K562 (cell line): ENCODE results near the gene SCN5A. TPM values are rescaled to one million over a fixed set of nuclear protein-coding genes. Genes with fewer than 3 reads are reported as not detected.

ENCODE experiments used
- ATAC-seq: fragments of 200-7000 bp; cut with Tn5 transposase; 3 replicates; pipeline ENCODE4 v1.9.1; 2020; ENCODE audit warnings: moderate library complexity
- BruUV-seq: library from RNA; stranded (reverse); fragments of 400-500 nt; replicated peaks from 2 replicates; lab custom pipeline; 2021; lab: Mats Ljungman, UMichigan
- CTCF ChIA-PET: fragments of 300-600 bp; formaldehyde crosslinking; extraction: SDS; loops from one replicate; lab custom pipeline; 2021; ENCODE audit warnings: low intra/inter-chr PET ratio; lab: Yijun Ruan, JAX
- POLR2A ChIA-PET: fragments of 300-600, 350-650 bp; sonication (Branson Sonifier 250); formaldehyde crosslinking; extraction: SDS; loops from one replicate; lab custom pipeline; 2021; ENCODE audit warnings: antibody characterized with exemption, inconsistent platforms; lab: Yijun Ruan, JAX
- DNase-seq, 4 experiments: peaks; one replicate each; pipeline versions ENCODE4 v3.0.0 to v3.0.0-alpha.2; 2011 to 2018; ENCODE audit warnings: low spot score in 3 of 4, mixed read lengths in 3 of 4; ENCODE audit errors: extremely low read depth in 1 of 4
- FAIRE-seq: peaks from 2 replicates; lab custom pipeline; 2011; peaks lifted over from hg19 to GRCh38; lab: Jason Lieb, UNC
- H2AFZ ChIP-seq: 2 replicates; pipeline ENCODE4 v1.6.0; 2011; ENCODE audit warnings: low read depth, low read length, control low read depth, inconsistent platforms
- H3K27ac ChIP-seq: fragments of 200-600 bp; 3 replicates; pipeline ENCODE4 v1.8.0; 2011; ENCODE audit warnings: low read depth, mild to moderate bottlenecking, control low read depth, inconsistent platforms, low read length, moderate library complexity, mixed read lengths; ENCODE audit errors: extremely low read depth
- H3K27me3 ChIP-seq, 2 experiments: fragments of 300-600 bp in 1 of 2; 2 replicates in 1 of 2; 3 replicates in 1 of 2; pipeline versions ENCODE4 v1.6.0 to v1.8.0; 2011; ENCODE audit warnings: inconsistent platforms in 2 of 2, low read length in 2 of 2, mild to moderate bottlenecking in 1 of 2, mixed read lengths in 1 of 2, moderate library complexity in 1 of 2; ENCODE audit not compliant: control insufficient read depth in 2 of 2, insufficient read depth in 2 of 2
- H3K36me3 ChIP-seq: fragments of 300-600 bp; 3 replicates; pipeline ENCODE4 v1.8.0; 2011; ENCODE audit warnings: mild to moderate bottlenecking, low read length, inconsistent platforms; ENCODE audit not compliant: control insufficient read depth, insufficient read depth
- H3K4me1 ChIP-seq, 2 experiments: fragments of 200-600 bp in 1 of 2; replicated peaks in 1 of 2; 2 replicates in 1 of 2; 3 replicates in 1 of 2; pipeline versions ENCODE4 v1.5.1 to v1.8.0; 2011; ENCODE audit warnings: inconsistent platforms in 2 of 2, low read length in 2 of 2, mild to moderate bottlenecking in 1 of 2, mixed read lengths in 1 of 2, moderate library complexity in 1 of 2; ENCODE audit not compliant: control insufficient read depth in 2 of 2, insufficient read depth in 2 of 2
- H3K4me2 ChIP-seq: 2 replicates; pipeline ENCODE4 v1.6.1; 2011; ENCODE audit warnings: low read length, control low read depth, inconsistent platforms, mixed read lengths; ENCODE audit not compliant: insufficient read depth
- H3K4me3 ChIP-seq: fragments of 200-600 bp; sonication (generic), shearing (Covaris generic); 2 replicates; pipeline ENCODE4 v1.5.1; 2016; ENCODE audit warnings: control low read depth, inconsistent platforms
- H3K79me2 ChIP-seq: fragments of 200-600 bp; 3 replicates; pipeline ENCODE4 v1.8.0; 2011; ENCODE audit warnings: low read length, inconsistent platforms; ENCODE audit not compliant: control insufficient read depth, insufficient read depth
- H3K9ac ChIP-seq, 2 experiments: 2 replicates each; pipeline versions ENCODE4 v1.6.0 to v1.6.1; 2011; ENCODE audit warnings: low read depth in 2 of 2, low read length in 2 of 2, control low read depth in 1 of 2, inconsistent platforms in 1 of 2, mild to moderate bottlenecking in 1 of 2, mixed read lengths in 1 of 2; ENCODE audit not compliant: insufficient read depth in 1 of 2
- H3K9me1 ChIP-seq: one replicate; pipeline ENCODE4 v1.6.0; 2011; ENCODE audit warnings: inconsistent platforms, mild to moderate bottlenecking, low read length, moderate library complexity; ENCODE audit not compliant: control insufficient read depth, insufficient read depth
- H3K9me3 ChIP-seq: replicated peaks from 2 replicates; pipeline ENCODE4 v1.5.1; 2011; ENCODE audit warnings: low read depth, low read length, inconsistent platforms; ENCODE audit not compliant: control insufficient read depth, insufficient read depth
- H4K20me1 ChIP-seq: replicated peaks from 2 replicates; pipeline ENCODE4 v1.6.1; 2011; ENCODE audit warnings: low read length, inconsistent platforms, mixed read lengths; ENCODE audit not compliant: control insufficient read depth, insufficient read depth
- GATAD2B ChIP-seq: fragments of 450-650 bp; IDR thresholded peaks from 2 replicates; pipeline ENCODE4 v1.6.1; 2017; ENCODE audit warnings: mild to moderate bottlenecking, borderline replicate concordance
- PHB ChIP-seq: fragments of 250-450 bp; sonication (Bioruptor Pico); IDR thresholded peaks from 2 replicates; pipeline ENCODE4 v1.5.0; 2021
- ZNF316 ChIP-seq: fragments of 450-650 bp; IDR thresholded peaks from 2 replicates; pipeline ENCODE4 v1.6.1; 2016
- ZNF384 ChIP-seq: IDR thresholded peaks from 2 replicates; pipeline ENCODE4 v1.6.1; 2012; ENCODE audit warnings: low read depth, low read length, improper control_type of control experiment
- ZNF696 ChIP-seq: fragments of 250-450 bp; sonication (Bioruptor Pico); conservative IDR thresholded peaks from 2 replicates; pipeline ENCODE4 v1.4.0; 2020; ENCODE audit warnings: mild to moderate bottlenecking, moderate library complexity
- WGBS: fragments of 100-300 bp; shearing (Covaris generic); methylation state at CpG from one replicate; pipeline ENCODE4 v1.1.6; 2016; ENCODE audit warnings: low coverage, mixed read lengths; ENCODE audit not compliant: insufficient coverage; ENCODE audit errors: missing lambda C conversion rate; 5-methylcytosine and 5-hydroxymethylcytosine counted together
- in situ Hi-C: fragments of 300-500 bp; cut with MboI; formaldehyde crosslinking; loops from 4 replicates; pipeline ENCODE4 v1.15.0; 2018; ENCODE audit warnings: inconsistent platforms, mixed read lengths
- intact Hi-C: fragments of 100-400 bp; cut with micrococcal nuclease; formaldehyde crosslinking; loops from 2 replicates; pipeline ENCODE4 v1.14.2; 2022
- polyA plus RNA-seq, 8 experiments: library from polyadenylated mRNA; depleted of rRNA in 4 of 8; stranded (reverse) in 5 of 8; unstranded in 3 of 8; fragments of >200 nt; fragmentation: Nextera tagmentation in 2 of 8; fragmentation: Illumina TruSeq in 1 of 8; extraction: Ambion mirVana in 2 of 8; extraction: Trizol in 1 of 8; gene quantifications; 2 replicates each; pipeline versions ENCODE4 v1.2.1 to v1.2.3, GENCODE V29; 2011 to 2014; ENCODE audit warnings: inconsistent platforms in 1 of 8, missing spikeins in 1 of 8
- total RNA-seq, 7 experiments: library from RNA; depleted of rRNA in 6 of 7; stranded (reverse); fragments of >200 nt in 6 of 7; fragmentation: Illumina TruSeq in 2 of 7; extraction: Trizol in 2 of 7; gene quantifications; 2 replicates each; pipeline versions ENCODE4 v1.2.1 to v1.2.3, GENCODE V29; 2011 to 2021; ENCODE audit warnings: low replicate concordance in 1 of 7
- TF ChIP-seq, protein P1 (sequence below): fragments of 200-800 bp; sonication (Bioruptor generic); IDR thresholded peaks from 2 replicates; pipeline ENCODE4 v1.6.1; 2017; ENCODE audit warnings: missing genetic modification characterization, missing compliant biosample characterization
- TF ChIP-seq, protein P2 (sequence below): sonication (generic); formaldehyde crosslinking; IDR thresholded peaks from 2 replicates; pipeline ENCODE4 v1.8.1; 2023; ENCODE audit warnings: mild to moderate bottlenecking, missing genetic modification reagents

SCN5A gene
- total and polyA plus RNA-seq, 9 of the 15 experiments (the other 6 are each of a cell fraction or from before 2014, with no cell fraction given) = 0.07 to 1.4 (median 0.21) TPM; not detected in 2

DNA sequence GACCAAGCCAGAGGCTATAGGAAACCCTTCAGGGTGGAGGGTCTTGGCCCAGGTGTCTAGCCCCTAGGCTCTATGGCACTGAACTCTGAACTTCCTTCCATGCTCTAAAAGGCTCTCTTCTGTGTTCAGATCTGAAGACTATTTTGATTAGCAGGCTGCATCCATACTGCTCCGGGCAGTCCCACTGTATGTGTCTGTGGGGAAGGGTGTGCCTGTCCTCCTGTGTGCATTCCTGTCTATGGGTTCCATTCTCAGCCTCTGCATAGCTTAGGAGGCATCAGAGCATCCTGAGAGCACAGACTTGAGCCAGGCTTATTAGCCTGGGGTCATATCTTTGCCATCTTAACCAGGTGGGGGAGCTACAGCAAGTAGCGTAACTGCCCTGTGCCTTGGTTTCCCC lies 115.3 kb downstream of the SCN5A start:
- H3K36me3 ChIP-seq = no peaks in the 10 kb centered on the region
- in situ Hi-C loops = no loop called here
- H3K4me3 ChIP-seq = no peak overlapping the region
- intact Hi-C loops = no loop called here
- no peak overlapping the region for H2AFZ ChIP-seq
- WGBS = 78% methylated on average over 2 of the region's 2 CpGs
- no TSS peak for BruUV-seq
- peaks cover 15% of the 10 kb centered on the region; the same call in 1 of the 2 replicates for H4K20me1 ChIP-seq
- H3K9me3 ChIP-seq = no peaks in the 10 kb centered on the region
- ATAC-seq = no peak
- H3K4me1 ChIP-seq = peaks cover 10 to 11% of the 10 kb centered on the region in 2 experiments
- POLR2A ChIA-PET = interaction anchor here (0.7 to 1.0 kb wide), 2 partner anchors 8 to 12 kb away, joined by 4 to 6 read pairs; no protein-coding TSS in a partner anchor
- no peak for TF ChIP-seq ZNF316
- TF ChIP-seq, protein P1, sequence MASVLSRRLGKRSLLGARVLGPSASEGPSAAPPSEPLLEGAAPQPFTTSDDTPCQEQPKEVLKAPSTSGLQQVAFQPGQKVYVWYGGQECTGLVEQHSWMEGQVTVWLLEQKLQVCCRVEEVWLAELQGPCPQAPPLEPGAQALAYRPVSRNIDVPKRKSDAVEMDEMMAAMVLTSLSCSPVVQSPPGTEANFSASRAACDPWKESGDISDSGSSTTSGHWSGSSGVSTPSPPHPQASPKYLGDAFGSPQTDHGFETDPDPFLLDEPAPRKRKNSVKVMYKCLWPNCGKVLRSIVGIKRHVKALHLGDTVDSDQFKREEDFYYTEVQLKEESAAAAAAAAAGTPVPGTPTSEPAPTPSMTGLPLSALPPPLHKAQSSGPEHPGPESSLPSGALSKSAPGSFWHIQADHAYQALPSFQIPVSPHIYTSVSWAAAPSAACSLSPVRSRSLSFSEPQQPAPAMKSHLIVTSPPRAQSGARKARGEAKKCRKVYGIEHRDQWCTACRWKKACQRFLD (CRISPR knock-in tag) = no peak
- TF ChIP-seq ZNF384 = no peak
- no peak for TF ChIP-seq ZNF696 (CRISPR knock-in tag)
- no peak for TF ChIP-seq GATAD2B
- TF ChIP-seq, protein P2, sequence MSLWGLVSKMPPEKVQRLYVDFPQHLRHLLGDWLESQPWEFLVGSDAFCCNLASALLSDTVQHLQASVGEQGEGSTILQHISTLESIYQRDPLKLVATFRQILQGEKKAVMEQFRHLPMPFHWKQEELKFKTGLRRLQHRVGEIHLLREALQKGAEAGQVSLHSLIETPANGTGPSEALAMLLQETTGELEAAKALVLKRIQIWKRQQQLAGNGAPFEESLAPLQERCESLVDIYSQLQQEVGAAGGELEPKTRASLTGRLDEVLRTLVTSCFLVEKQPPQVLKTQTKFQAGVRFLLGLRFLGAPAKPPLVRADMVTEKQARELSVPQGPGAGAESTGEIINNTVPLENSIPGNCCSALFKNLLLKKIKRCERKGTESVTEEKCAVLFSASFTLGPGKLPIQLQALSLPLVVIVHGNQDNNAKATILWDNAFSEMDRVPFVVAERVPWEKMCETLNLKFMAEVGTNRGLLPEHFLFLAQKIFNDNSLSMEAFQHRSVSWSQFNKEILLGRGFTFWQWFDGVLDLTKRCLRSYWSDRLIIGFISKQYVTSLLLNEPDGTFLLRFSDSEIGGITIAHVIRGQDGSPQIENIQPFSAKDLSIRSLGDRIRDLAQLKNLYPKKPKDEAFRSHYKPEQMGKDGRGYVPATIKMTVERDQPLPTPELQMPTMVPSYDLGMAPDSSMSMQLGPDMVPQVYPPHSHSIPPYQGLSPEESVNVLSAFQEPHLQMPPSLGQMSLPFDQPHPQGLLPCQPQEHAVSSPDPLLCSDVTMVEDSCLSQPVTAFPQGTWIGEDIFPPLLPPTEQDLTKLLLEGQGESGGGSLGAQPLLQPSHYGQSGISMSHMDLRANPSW (CRISPR knock-in tag) = no peak
- TF ChIP-seq PHB = no peak
- no peaks in the 10 kb centered on the region for H3K79me2 ChIP-seq
- H3K27ac ChIP-seq = no peak overlapping the region
- peaks cover 0 to 8% of the 10 kb centered on the region in 2 experiments; a peak in 2 of 5 replicates for H3K27me3 ChIP-seq
- DNase-seq = no peak
- FAIRE-seq = no peak
- no peaks in the 10 kb centered on the region for H3K9me1 ChIP-seq
- CTCF ChIA-PET = no interaction called here
- H3K9ac ChIP-seq = no peak overlapping the region
- no peak overlapping the region for H3K4me2 ChIP-seq
